GM12878 (cell line): ENCODE measurements around the gene RAF1. TPM values are rescaled to one million over a fixed set of nuclear protein-coding genes. Genes with fewer than 3 reads are reported as not detected.

Experiments
- ATAC-seq: fragments of 200-7000 bp; cut with Tn5 transposase; 3 replicates; pipeline ENCODE4 v1.9.1; 2020; ENCODE audit warnings: mild to moderate bottlenecking, moderate library complexity
- BruUV-seq: library from RNA; stranded (reverse); fragments of 400-500 nt; replicated peaks from 2 replicates; lab custom pipeline; 2021; lab: Mats Ljungman, UMichigan
- CTCF ChIA-PET: fragments of 300-600 bp; sonication (Branson Sonifier 250); formaldehyde crosslinking; extraction: SDS; loops from one replicate; lab custom pipeline; 2021; ENCODE audit warnings: inconsistent platforms; lab: Yijun Ruan, JAX
- POLR2A ChIA-PET: fragments of 350-600 bp; formaldehyde crosslinking; extraction: SDS; loops from one replicate; lab custom pipeline; 2021; ENCODE audit warnings: inconsistent platforms; lab: Charles Lee
- RAD21 ChIA-PET: fragments of 300-600 bp; sonication (Branson Sonifier 250); formaldehyde crosslinking; loops from one replicate; lab custom pipeline; 2023; ENCODE audit warnings: antibody characterized with exemption; ENCODE audit not compliant: unreplicated experiment; lab: Charles Lee
- SMC1A ChIA-PET: fragments of 300-600 bp; sonication (Branson Sonifier 250); formaldehyde crosslinking; loops from one replicate; lab custom pipeline; 2023; ENCODE audit not compliant: unreplicated experiment, uncharacterized antibody; lab: Charles Lee
- DNase-seq: peaks from one replicate; pipeline ENCODE4 v3.0.0-alpha.2; 2011; ENCODE audit warnings: low read depth, low spot score
- FAIRE-seq: peaks from 3 replicates; lab custom pipeline; 2011; peaks lifted over from hg19 to GRCh38; lab: Jason Lieb, UNC
- H2AFZ ChIP-seq: 2 replicates; pipeline ENCODE4 v1.6.0; 2011; ENCODE audit warnings: low read depth, low read length, control low read depth; ENCODE audit not compliant: control insufficient read depth
- H3K27ac ChIP-seq: 2 replicates; pipeline ENCODE4 v1.5.1; 2011; ENCODE audit warnings: control low read depth; ENCODE audit not compliant: control insufficient read depth, insufficient read depth
- H3K27me3 ChIP-seq, 2 experiments: replicated peaks in 1 of 2; 2 replicates each; pipeline versions ENCODE4 v1.6.0 to v1.6.1; 2011; ENCODE audit warnings: low read length in 1 of 2; ENCODE audit not compliant: control insufficient read depth in 2 of 2, insufficient read depth in 2 of 2
- H3K36me3 ChIP-seq, 2 experiments: 2 replicates each; pipeline ENCODE4 v1.5.1; 2011; ENCODE audit warnings: low read length in 1 of 2; ENCODE audit not compliant: control insufficient read depth in 2 of 2, insufficient read depth in 2 of 2
- H3K4me1 ChIP-seq: 2 replicates; pipeline ENCODE4 v1.6.1; 2011; ENCODE audit warnings: mild to moderate bottlenecking, low read length, moderate library complexity, mixed read lengths; ENCODE audit not compliant: control insufficient read depth, insufficient read depth
- H3K4me2 ChIP-seq: 2 replicates; pipeline ENCODE4 v1.6.0; 2011; ENCODE audit warnings: control low read depth; ENCODE audit not compliant: control insufficient read depth, insufficient read depth
- H3K4me3 ChIP-seq: fragments of 200-600 bp; sonication (generic); 2 replicates; pipeline ENCODE4 v1.5.1; 2016
- H3K79me2 ChIP-seq: 2 replicates; pipeline ENCODE4 v1.6.0; 2011; ENCODE audit warnings: low read length; ENCODE audit not compliant: control insufficient read depth, insufficient read depth
- H3K9ac ChIP-seq: 2 replicates; pipeline ENCODE4 v1.8.0; 2011; ENCODE audit warnings: low read length, control low read depth, mixed read lengths; ENCODE audit not compliant: control insufficient read depth, insufficient read depth
- H3K9me3 ChIP-seq: replicated peaks from 3 replicates; pipeline ENCODE4 v1.5.1; 2011; ENCODE audit warnings: mild to moderate bottlenecking, low read length; ENCODE audit not compliant: control insufficient read depth, insufficient read depth
- H4K20me1 ChIP-seq: 2 replicates; pipeline ENCODE4 v1.6.0; 2011; ENCODE audit not compliant: control insufficient read depth, insufficient read depth
- BRCA1 ChIP-seq: IDR thresholded peaks from 2 replicates; pipeline ENCODE4 v1.6.1; 2011; ENCODE audit warnings: low read depth, low read length, improper control_type of control experiment
- E4F1 ChIP-seq: fragments of 450-650 bp; IDR thresholded peaks from 2 replicates; pipeline ENCODE4 v1.6.1; 2018; ENCODE audit warnings: borderline replicate concordance, mild to moderate bottlenecking; ENCODE audit not compliant: partially characterized antibody
- LARP7 ChIP-seq: fragments of 450-650 bp; IDR thresholded peaks from 2 replicates; pipeline ENCODE4 v1.6.1; 2017; ENCODE audit warnings: mild to moderate bottlenecking
- MTA2 ChIP-seq: fragments of 450-650 bp; IDR thresholded peaks from 2 replicates; pipeline ENCODE4 v1.6.1; 2016; ENCODE audit warnings: low read depth, mild to moderate bottlenecking, moderate library complexity
- NFYA ChIP-seq: IDR thresholded peaks from 2 replicates; pipeline ENCODE4 v1.6.1; 2011; ENCODE audit warnings: low read depth, mild to moderate bottlenecking, low read length, improper control_type of control experiment, borderline replicate concordance
- PBX3 ChIP-seq: IDR thresholded peaks from 2 replicates; pipeline ENCODE4 v1.6.1; 2011; ENCODE audit warnings: mild to moderate bottlenecking, low read depth, low read length, moderate library complexity; ENCODE audit not compliant: insufficient replicate concordance
- POLR2AphosphoS2 ChIP-seq: IDR thresholded peaks from 2 replicates; pipeline ENCODE4 v1.6.1; 2011; ENCODE audit warnings: low read depth, mild to moderate bottlenecking, low read length, improper control_type of control experiment, moderate library complexity
- POU2F2 ChIP-seq: IDR thresholded peaks from 3 replicates; pipeline ENCODE4 v1.6.1; 2011; ENCODE audit warnings: low read depth, mild to moderate bottlenecking, low read length, borderline replicate concordance
- RUNX3 ChIP-seq: IDR thresholded peaks from 2 replicates; pipeline ENCODE4 v1.6.1; 2012; ENCODE audit warnings: low read length, inconsistent platforms
- SMARCA5 ChIP-seq: fragments of 450-650 bp; IDR thresholded peaks from 2 replicates; pipeline ENCODE4 v1.6.1; 2017; ENCODE audit warnings: mild to moderate bottlenecking
- ZBED1 ChIP-seq: IDR thresholded peaks from 2 replicates; pipeline ENCODE4 v1.6.1; 2016; ENCODE audit warnings: borderline replicate concordance
- ZNF207 ChIP-seq: fragments of 450-650 bp; IDR thresholded peaks from 2 replicates; pipeline ENCODE4 v1.6.1; 2014; ENCODE audit warnings: antibody characterized with exemption, mild to moderate bottlenecking, borderline replicate concordance
- WGBS: methylation state at CpG from one replicate; pipeline ENCODE4 v1.1.6; 2016; ENCODE audit warnings: low lambda C conversion rate; ENCODE audit not compliant: insufficient replicate concordance, insufficient coverage; ENCODE audit errors: missing lambda C conversion rate; 5-methylcytosine and 5-hydroxymethylcytosine counted together
- in situ Hi-C: fragments of 300-500 bp; cut with MboI; formaldehyde crosslinking; loops from 9 replicates; pipeline ENCODE4 v1.14.3; 2018; ENCODE audit warnings: mixed read lengths
- intact Hi-C: fragments of 100-400 bp; cut with micrococcal nuclease; formaldehyde crosslinking; loops from one replicate; pipeline ENCODE4 v1.14.2; 2022; ENCODE audit not compliant: unreplicated experiment
- polyA plus RNA-seq, 11 experiments: library from polyadenylated mRNA; depleted of rRNA in 4 of 11; unstranded in 6 of 11; stranded (reverse) in 5 of 11; fragments of >200 nt; fragmentation: Nextera tagmentation in 4 of 11; fragmentation: Illumina TruSeq in 1 of 11; extraction: Ambion mirVana in 4 of 11; extraction: Trizol in 1 of 11; gene quantifications; 1 replicate in 1 of 11; 2 replicates in 10 of 11; pipeline versions ENCODE4 v1.2.1 to v1.2.3, GENCODE V29; 2011 to 2016; ENCODE audit warnings: inconsistent platforms in 2 of 11, missing spikeins in 2 of 11, low read depth in 1 of 11
- total RNA-seq, 4 experiments: library from RNA; depleted of rRNA in 3 of 4; stranded (reverse); fragments of >200 nt in 3 of 4; fragmentation: Illumina TruSeq in 1 of 4; extraction: Trizol in 1 of 4; gene quantifications; 2 replicates each; pipeline versions ENCODE4 v1.2.1 to v1.2.3, GENCODE V29; 2013 to 2021

The RAF1 gene
- total and polyA plus RNA-seq, 10 of the 15 experiments (the other 5 are each of a cell fraction or from before 2014, with no cell fraction given) = 20.4 to 151 (median 77.8) TPM

GRCh38 chr3:12622335-12622734 lies 41.6 kb downstream of the RAF1 start:
- Histone ChIP-seq H3K36me3 (peaks cover 0 to under 1% of the 10 kb centered on the region in 2 experiments; a peak in 3 of 4 replicates), H3K4me1 (peaks cover 20% of the 10 kb centered on the region), H3K79me2 (peaks cover 65% of the 10 kb centered on the region), H3K27me3 (no peaks in the 10 kb centered on the region), H3K4me3 (no peak overlapping the region), H3K4me2 (peak overlapping the region; percentile 2), H2AFZ (no peak overlapping the region), H4K20me1 (no peaks in the 10 kb centered on the region)
- POLR2A ChIA-PET = interaction anchor here (0.6 kb wide), 1 partner anchor 13 kb away, joined by 6 read pairs; no protein-coding TSS in a partner anchor
- peak; percentile 70 for FAIRE-seq
- SMC1A ChIA-PET = interaction anchor here (0.9 to 4.2 kb wide), 4 partner anchors 11 to 42 kb away, joined by 3 to 35 read pairs (median 4); partner anchors contain the start of gene RAF1
- CTCF ChIA-PET = interaction anchor here (0.7 kb wide), 1 partner anchor 25 kb away, joined by 3 read pairs; no protein-coding TSS in a partner anchor
- RAD21 ChIA-PET = interaction anchor here (1.0 kb wide), 1 partner anchor 25 kb away, joined by 3 read pairs; no protein-coding TSS in a partner anchor
- peak; percentile 27; the same call in 2 of the 3 replicates for ATAC-seq
- TF ChIP-seq RUNX3 (peak; percentile 41), PBX3 (no peak), ZNF207 (no peak), LARP7 (no peak), E4F1 (no peak), MTA2 (0 out of 2 replicates have a peak, but pooled peaks have one; percentile 10), NFYA (no peak), SMARCA5 (no peak), BRCA1 (no peak), POU2F2 (no peak), POLR2AphosphoS2 (no peak), ZBED1 (no peak)
- TF ChIP-seq, all 136 proteins: peak for 2
- Histone ChIP-seq H3K27ac (peak overlapping the region; percentile 40; the same call in 1 of the 2 replicates), H3K9ac (no peak overlapping the region), H3K9me3 (no peaks in the 10 kb centered on the region)
- peak; percentile 37 for DNase-seq
- intact Hi-C loops = no loop called here
- WGBS = 45% methylated on average over 4 of the region's 4 CpGs
- in situ Hi-C loops = no loop called here
- BruUV-seq = no TSS peak
